NCI-H510A treated with DMSO at 0.1 percent for 48 hours (cell line): ENCODE measurements around the gene IGF2R.
"Not testable (repeated sequence)": the region's sequence is repeated elsewhere in the genome, so short reads cannot be mapped to it uniquely, and the experiment has no call there.

ENCODE experiments used
- DNase-seq: peaks from one replicate; lab custom pipeline; 2025; lab: John Stamatoyannopoulos, UW

IGF2R gene

GRCh38 chr6:160124007-160124406 lies 155.1 kb downstream of the IGF2R start:
- no peak for DNase-seq

- DNase-seq = no peak
These were observed 155.7 kb downstream of the IGF2R start for GRCh38 chr6:160124605-160125004.

DNA sequence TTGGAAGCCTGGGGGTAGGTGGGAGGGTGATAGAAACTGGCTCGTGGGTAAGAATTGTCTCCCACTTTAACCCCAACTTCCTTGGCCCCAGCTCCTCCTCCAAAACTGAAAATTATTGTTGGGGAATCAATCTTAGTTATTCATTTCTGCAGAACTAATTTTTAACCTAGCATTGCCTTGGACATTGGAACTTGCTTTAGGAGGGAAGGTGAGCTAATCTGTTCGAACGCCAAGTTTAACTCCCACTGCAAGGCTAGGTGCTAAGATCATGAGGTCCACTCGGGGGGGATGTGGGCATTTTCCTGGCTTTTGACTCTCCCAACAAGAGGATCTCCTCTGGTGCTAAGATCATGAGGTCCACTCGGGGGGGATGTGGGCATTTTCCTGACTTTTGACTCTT lies 156.2 kb downstream of the IGF2R start:
- not testable (repeated sequence) for DNase-seq

DNA sequence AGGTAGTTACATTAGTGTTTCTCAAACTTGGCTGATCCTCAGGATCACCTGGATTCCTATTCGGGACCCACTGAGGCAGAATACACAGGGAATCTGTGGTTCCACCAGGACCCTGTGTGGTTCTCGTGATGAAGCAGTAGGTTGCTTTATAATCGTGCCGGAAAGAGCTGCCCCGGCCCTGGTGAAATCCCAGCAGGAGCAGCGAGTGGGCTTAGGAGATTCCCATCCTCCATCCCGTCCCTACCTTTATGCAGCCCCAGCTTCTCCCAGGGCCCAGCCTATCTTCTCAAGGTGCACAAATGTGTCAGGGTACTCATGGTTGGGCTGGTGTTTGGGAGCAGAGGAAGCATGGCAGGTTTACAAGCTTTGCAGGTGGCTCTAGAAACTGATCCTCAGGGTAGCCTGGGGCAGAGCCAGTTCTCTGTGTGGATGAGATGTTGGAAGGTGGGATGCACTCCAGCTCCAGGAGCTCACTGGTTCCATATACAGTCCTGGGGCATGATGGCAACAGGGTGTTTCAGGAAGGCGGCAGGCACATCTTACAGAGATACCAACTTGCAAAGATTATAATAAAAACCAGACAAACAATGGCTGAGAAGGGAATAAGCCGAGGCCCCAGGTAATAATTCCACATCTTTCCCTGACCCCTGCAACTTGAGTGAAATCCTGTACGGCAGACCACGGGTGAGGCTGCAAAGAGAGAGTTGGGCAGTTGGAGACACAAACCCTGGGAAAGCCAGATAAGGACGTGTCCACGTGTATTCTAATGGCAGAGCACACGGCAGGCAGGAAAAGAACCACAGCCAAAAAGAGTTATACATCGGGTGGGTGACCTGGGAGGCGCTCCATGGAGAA lies 158.6 kb downstream of the IGF2R start:
- no peak for DNase-seq

DNA sequence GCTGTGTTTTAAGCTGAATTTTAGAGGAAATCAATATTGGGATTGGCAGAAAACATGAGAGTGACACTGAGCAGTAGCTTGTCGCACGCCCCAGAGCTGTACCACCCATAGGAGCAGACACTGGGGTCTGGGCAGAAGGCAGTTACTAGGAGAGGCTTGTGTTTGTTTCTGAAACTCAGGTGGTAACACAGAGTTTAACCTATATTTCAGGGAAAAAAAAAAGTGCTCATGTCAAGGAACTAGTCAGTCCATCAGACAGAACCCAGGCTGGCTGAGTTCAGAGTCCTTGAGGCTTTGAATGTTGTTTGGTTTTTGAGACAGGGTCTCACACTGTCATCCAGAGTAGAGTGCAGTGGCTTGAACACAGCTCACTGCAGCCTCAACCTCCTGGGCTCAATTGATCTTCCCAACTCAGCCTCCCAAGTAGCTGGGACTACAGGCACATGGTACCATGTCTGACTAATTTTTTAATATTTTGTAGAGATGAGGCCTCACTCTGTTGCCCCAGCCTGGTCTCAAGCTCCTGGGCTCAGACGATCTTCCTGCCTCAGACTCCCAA lies 159.3 kb downstream of the IGF2R start:
- DNase-seq = no peak

DNA sequence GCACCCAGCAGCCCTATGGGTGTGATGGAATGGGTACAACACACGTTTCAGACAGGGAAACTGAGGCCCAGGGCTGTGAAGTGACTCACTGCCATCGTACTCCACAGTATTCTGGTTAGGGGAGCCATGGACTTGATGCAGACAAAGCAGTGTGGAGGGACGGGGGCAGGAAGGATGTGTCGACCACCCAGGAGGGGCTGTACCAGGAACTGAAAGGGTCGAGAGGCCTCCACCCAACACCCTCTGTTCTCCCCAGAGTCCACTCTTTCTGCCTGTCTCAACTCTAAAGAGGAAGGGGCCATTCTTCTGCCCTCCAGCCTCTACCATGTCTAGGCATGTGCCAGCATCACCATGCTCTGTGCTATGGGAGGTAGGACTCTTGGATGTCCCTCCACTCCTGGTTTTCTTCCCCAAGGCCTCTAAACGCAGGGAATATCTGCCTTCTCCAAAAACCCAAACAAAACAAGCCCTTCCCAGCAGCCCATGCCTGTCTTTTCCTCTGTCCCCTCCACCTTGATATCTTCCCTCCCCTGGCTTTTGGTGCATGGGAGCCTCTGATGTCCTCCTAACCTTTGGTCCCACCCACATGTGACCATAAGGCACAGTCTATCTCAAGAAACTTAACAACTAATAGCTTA lies 160.1 kb downstream of the IGF2R start:
- no peak for DNase-seq

- no peak for DNase-seq
These were observed 161.2 kb downstream of the IGF2R start for GRCh38 chr6:160129881-160130615.

GRCh38 chr6:160130729-160131484 lies 162.0 kb downstream of the IGF2R start:
- DNase-seq = no peak

DNA sequence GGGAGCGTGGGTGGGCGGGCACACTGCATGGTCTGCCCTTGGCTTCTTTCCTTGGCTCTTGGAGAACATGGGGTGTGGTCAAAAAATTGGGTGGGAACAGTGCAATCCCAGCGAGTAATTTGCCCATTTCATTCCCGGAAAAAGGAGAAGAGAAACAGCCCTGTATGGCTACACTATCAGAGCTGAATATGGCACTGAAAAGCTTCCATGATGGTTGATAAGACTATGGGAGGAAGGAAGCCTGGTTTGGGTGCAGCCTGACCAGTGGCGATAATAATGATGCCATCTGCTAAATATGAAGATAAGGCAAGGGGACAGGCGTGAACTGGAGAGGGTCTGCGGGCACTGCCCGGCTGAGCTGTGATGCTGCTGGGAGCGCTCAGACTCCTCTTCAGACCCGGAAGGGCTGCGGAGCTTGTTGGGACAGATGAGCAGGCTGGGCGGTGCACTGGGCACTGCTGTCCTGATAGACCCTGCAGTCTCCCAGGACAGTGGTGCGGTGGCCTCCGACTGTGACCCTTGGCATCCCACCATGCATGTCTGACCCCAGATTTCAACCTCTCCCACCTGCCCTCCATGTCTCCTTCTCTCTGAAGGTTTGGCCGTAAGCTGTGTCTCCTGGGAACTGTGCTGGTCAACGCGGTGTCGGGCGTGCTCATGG lies 162.9 kb downstream of the IGF2R start:
- DNase-seq = no peak

- no peak for DNase-seq
These were observed 163.4 kb downstream of the IGF2R start for GRCh38 chr6:160132297-160132637.

GRCh38 chr6:160132776-160133338 lies 164.0 kb downstream of the IGF2R start:
- no peak for DNase-seq

DNA sequence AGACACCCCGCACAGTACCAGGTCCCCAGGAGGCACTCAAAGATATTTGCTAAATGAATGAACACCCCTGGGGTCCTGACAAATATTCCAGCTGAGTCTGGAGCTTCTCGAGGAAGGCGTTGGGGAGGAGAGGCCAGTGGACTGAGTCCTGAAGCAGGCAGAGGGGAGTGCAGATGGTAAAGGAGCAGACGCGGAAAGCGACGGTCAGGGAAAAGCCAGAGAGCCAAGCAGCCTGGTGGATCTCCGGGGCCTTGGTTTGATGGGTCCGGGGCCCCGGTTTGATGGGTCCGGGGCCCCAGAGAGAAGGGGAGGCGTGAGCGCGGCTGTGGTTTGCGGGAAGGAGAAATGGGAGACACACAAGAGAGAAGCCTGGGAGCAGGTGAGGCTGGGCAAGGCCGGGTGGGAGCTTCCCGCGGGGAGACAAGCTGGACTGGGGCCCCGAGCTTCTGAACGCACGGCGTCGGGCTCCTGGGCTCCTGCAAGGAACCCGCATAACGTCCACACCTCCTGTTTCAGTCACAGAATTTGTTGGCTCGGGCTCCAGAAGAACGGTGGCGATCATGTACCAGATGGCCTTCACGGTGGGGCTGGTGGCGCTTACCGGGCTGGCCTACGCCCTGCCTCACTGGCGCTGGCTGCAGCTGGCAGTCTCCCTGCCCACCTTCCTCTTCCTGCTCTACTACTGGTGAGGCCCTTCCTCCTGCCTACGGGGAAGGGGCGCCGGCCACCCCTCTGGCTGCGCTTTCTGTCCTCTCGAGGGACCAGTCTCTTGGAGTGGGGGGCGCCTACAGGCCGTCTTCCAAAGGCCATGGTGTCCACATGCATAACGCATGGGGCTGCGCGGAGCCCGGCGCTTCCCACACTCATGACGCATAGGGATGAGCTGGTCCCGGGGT lies 164.8 kb downstream of the IGF2R start:
- no peak for DNase-seq

GRCh38 chr6:160134337-160134751 lies 165.5 kb downstream of the IGF2R start:
- not testable (repeated sequence) for DNase-seq

DNA sequence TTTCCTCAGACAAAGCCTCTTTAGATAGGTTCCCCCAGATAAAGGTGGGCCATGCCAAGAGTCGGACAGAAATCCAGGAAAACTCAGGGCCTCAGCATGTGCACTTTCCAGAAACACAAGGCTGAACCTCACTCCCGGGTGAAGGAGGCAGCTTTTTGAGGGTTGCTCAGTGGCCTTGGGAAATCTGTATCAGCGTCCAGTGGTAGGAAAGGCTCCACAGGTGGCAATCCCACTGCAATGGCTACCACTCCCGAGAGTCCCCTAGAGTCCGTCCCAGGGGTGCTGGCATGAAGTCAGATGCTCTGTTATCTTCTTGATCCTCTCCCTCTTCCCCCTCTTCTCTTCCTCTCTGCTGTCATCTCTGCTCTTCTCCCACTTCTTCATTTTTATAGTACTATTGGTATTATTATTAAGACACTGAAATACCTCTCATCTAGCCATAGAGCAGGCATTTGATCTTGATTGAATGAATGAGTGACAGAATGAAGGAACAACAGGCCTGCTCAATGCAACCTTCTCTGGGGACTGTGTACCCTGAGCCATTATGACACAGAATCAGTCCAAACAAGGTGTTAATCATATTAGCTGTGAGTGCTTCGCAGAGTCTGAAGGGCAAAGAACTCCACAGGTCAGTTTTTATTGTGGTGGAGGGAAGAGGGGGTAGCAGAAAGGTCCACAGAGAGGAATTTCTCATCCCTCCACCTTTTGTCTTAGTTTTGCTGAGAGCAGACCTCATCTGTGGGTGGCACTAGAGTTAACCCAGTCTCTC lies 166.1 kb downstream of the IGF2R start:
- no peak for DNase-seq

DNA sequence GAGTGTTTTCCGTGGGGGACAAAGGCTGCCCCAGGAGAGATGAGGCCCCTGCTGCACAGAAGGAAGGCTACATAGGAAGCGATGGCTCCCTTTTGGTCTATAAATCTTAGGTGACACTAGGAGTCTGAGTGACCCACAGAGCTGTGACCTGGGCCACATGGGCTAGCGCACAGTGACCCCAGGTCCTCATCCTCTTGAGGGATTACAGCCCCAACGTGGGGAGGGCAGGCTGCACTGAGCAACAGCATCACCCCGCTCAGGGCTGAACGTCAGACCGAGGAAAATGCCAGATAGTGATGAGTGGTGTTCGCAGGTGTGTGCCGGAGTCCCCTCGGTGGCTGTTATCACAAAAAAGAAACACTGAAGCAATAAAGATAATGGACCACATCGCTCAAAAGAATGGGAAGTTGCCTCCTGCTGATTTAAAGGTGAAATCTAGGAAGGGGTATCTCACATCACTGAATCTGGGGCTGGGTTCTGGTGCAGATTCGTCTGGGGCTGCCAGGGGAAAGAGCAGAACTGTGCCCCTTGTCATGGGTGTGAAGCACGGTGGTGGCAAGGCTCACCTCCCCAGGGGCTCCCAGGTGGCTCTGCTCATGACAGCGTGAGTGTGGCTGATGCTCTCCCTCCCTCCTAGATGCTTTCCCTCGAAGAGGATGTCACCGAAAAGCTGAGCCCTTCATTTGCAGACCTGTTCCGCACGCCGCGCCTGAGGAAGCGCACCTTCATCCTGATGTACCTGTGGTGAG lies 167.2 kb downstream of the IGF2R start:
- DNase-seq = no peak

- no peak for DNase-seq
These were observed 168.5 kb downstream of the IGF2R start for GRCh38 chr6:160137130-160137988.
